Left hindlimb (tissue), 1 donor: ENCODE data around the gene ACTR1B.
"Not testable (repeated sequence)": the region's sequence is repeated elsewhere in the genome, so short reads cannot be mapped to it uniquely, and the experiment has no call there.

Experiments used
- DNase-seq: peaks from one replicate; pipeline ENCODE4 v3.0.0-alpha.2; 2018

ACTR1B gene

DNA sequence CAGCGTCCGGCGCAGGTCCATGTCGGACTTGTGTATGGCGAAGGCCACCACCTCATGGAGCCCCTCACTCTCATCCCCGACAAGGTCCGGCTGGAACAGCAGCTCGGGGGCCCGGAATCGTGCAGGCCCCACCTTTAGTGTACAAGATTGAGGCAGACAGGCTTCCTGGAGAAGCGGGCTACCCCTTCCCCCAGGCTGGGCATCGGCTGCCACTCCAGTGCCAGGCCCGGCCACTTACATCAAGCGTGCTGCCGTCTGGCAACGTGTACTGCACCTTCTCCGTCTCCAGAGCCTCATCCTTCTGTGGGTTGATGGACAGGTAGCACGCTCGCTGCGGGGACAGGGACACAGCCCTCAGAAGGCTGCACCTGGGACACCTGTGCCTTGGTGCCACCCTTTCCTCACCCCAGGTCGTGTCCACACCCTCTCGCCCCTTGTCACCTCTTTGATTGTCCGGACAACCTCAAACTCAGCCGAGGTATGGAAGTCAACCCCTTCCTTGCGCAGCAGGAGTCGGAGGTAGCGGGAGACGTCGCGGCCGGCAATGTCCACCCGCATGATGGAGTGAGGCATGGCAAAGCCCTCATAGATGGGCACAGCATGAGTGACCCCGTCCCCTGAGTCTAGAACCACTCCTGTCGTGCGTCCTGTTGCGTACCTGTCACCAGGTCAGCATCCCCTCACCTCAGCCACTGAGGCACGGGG is 5.7 kb downstream of the ACTR1B start:
- no peak for DNase-seq

DNA sequence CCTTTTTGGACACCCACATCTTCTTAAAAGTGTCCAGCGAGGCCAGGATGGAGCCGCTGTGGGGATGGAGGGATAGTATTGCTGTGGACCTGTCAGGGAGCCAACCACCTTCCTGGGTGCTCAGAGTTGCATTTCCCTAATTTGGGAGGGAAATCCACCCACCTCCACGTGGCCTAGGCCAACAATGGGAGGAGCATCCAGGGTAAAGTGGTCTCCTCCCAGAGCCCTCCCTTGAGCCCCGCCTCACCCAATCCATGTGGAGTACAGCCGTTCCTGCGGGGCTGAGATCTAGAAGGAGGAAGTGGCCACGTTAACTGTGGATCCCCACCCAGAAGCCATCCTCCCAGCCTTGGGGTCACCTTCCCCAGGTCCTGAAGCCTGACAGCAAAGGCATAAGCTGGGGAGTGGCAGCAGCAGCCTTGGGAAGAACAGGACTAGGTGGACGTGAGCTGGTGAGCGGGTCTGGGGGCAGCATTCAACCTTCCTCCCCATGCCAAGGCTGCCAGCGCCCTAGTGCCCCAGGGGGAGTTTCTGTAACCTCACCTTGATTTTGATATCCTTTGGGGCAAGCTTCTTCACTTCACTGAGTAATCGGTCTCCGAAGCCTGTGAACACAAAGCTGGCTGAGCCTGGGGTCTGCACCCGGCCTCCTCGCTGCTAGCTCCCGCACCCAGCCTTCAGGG is 6.8 kb downstream of the ACTR1B start:
- no peak for DNase-seq

DNA sequence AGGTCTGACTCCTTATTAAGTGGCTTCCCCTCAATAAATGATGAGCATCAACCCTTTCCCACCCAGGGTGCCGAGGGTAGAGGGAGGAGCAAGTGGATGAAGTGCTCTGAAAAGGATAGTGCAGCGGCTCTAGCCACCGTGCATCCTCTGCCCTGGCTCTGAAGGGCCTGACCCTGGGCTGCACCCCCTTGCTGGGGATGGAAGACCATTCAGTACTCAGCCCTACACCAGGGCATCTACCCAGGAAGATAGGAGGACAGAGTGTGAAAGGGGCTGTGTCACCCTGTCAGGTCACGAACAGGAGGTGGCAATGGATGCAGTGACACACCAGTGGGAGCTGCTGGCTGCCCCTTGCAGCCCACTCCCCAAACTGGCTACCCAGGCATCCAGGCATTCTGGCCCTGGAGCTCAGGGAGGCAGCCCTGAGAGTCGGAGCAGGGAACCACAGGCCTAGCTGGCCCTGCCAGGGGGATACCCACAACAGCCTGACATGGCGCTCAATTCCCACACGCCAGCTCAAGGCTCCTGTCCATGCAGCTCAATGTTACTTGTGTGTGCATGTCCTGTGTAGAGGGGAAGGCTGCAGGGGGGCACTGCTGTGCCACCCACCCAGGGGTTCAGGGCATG is 7.6 kb downstream of the ACTR1B start:
- DNase-seq, result no peak

DNA sequence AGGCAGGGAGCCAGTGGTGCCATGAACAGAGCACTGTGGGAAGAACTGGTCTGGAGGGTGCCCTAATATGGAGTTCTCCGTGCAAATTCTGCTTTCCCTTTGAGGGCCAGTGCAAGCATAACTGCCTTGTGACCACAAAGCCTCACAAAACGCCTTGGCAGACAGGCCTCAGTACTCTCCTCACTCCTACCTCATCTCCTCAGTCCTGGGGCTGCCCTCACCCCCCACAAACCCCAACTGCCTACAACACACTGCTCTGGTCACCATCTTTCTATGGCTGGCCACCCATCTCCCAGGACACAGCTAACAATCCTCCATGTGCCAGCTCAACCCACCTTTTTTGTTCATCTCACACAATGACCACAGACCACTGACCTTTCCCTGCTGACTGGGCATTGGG is 9.1 kb downstream of the ACTR1B start:
- DNase-seq, result no peak

DNA sequence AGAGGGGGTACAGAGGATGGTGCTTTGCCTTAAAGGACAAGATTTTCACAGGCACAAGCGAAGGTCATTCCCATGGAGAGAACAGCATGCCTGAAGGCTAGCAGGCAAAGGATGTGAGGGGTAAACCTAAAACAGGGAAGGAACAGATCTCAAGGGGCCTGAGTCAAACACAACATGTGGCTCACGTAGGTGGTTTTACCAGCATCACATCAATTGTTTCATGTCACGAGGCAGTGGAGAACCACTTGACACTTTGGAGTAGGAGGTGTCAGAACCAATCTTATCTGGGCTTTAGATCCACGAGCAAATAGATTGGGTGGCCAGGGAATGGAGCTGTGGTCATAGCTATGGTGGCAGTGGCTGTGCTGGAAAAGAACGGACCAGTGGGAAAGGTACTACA is 9.5 kb downstream of the ACTR1B start:
- DNase-seq, result no peak

DNA sequence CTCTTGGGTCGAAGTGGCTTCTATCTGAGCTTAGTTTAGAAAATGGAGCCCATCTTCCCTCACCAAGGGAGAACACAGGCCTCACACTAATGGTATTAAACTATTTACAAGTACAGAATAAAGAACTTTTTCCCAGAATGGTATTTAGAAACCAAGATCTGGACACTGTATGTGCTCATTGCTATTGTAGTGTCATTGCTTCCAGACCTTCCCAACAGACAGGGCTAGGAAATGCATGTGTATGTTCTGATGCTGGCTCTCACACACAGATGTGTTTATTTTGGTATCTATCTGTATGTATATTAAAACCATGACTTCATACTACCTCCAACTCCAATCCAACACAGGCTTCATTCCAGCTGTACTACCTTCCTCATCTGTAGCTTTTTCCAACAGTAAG is 10.0 kb downstream of the ACTR1B start:
- DNase-seq, result no peak

DNA sequence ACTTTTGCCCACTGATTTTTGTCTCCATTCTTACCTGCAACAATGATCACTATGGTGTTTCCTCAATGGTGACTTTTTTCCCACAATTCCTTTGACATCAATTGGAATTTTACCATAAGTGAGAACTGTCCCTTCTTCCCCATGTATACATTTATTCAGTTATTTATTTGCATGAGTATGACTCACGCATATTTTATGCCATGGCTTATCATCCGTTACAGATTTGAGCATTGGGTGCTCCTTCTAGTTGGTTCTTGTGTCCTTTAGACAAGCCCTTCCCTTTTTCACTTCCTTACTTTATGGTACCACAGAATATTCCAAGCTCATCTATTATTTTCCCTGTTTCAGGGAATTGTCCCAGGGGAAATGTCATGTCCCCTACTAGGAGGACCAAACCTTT is 10.4 kb downstream of the ACTR1B start:
- DNase-seq, result no peak

DNA sequence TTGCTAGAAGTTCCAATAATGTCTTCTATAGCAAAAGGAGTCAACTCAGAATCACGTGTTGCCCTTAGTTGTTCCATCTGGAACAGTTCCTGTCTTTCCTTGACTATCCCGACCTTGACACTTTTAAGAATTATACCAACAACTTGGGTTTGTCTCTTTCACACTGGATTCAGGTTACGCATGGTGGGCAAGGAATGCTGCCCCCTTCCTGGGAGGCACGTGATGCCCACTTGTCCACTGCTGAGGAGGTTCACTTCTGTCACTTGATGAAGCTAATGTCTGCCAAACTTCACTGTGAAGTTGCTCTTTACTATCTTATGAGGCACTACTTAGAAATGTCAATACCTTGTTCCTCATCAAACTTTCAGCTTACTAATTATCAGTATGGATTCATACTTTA is 12.7 kb downstream of the ACTR1B start:
- no peak for DNase-seq

DNA sequence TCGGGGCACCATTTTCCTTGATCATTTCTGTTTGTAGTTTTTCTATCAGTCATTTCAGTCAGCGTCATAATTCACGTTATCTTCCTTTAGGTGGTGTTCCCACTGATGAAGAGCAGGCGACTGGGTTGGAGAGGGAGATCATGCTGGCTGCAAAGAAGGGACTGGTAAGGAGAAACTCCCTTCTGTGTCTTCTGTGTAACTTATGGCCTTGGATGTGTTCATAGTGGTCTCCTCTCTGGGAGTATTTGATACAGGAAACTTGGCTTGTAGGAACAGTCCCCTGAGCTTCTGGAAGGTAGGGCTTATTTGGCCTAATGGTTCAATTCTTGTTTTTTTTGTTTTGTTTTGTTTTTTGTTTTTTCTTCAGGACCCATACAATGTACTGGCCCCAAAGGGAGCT is 16.9 kb downstream of the ACTR1B start:
- no peak for DNase-seq

DNA sequence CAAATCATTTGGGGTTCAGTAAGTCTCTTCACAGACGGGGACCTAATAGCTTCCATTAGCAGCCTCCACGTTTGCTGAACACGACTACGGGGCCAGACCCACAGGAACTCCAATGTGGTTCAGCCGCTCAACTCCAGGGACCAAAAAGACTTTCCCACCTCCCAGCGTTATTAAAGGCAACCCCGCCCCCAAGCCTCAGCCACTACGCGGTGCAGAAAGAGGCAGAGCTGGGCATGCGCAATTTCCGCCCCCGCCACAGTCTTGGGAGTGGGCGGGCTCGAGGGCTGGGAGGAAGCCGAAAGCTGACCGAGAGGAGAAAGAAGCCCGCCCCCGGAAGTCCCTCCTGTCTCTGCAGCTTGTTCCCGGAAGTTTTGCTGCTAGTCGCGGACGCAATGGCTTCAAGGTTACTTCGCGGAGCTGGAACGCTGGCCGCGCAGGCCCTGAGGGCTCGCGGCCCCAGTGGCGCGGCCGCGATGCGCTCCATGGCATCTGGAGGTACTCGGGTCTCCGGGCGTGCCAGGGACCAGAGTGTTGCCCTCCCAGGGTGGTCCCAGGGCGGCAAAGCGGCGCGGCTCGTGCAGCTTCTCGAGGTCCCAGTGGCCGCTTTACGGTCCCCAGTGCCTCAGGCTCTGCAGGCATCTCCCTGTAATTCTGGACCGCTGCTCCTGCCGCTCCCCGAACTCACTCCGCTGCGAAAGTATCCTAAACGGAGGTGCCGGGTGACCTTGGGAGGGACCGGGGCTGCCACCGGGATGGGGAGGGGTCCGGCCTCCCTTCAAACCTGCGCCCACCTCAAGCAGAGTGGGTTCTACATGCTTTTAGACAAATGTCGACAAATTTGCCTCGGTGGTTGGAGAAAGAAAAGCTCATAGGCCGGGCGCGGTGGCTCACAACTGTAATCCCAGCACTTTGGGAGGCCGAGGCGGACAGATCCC is 17.9 kb downstream of the ACTR1B start, which contains the start of gene COX5B:
Gene COX5B (plus strand): TSS at position 368 of the 935 bp plus-strand sequence. CDS start 25 bp downstream, at position 393.
- DNase-seq, result peak; percentile 99

DNA sequence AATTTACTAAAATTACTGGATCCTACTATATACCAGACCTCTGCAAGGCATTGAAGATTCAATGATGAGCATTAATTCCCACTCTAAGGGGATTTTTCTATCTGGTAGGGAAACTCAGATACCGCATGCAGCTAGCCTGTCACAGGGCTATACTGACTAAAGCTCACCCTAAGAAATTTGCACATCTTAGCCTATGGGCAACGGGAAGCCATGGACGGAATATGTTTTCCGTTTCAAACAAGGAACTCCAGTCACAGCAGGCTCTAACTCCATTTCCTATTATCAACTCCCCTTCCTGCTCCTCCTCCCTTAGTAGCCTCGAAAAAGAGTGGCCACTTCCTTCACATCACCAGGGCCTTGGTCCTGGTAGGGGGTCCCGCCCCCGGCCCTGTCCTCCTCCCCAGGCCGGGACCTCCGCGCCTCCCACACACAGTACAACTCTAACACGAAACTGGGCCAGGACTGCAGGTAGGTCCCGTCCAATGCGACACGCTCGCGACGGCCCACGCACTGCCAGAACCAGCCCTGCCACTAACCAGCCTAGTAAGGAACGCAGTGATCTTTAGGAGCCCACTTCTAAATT is 18.6 kb downstream of the ACTR1B start:
- DNase-seq, result no peak

DNA sequence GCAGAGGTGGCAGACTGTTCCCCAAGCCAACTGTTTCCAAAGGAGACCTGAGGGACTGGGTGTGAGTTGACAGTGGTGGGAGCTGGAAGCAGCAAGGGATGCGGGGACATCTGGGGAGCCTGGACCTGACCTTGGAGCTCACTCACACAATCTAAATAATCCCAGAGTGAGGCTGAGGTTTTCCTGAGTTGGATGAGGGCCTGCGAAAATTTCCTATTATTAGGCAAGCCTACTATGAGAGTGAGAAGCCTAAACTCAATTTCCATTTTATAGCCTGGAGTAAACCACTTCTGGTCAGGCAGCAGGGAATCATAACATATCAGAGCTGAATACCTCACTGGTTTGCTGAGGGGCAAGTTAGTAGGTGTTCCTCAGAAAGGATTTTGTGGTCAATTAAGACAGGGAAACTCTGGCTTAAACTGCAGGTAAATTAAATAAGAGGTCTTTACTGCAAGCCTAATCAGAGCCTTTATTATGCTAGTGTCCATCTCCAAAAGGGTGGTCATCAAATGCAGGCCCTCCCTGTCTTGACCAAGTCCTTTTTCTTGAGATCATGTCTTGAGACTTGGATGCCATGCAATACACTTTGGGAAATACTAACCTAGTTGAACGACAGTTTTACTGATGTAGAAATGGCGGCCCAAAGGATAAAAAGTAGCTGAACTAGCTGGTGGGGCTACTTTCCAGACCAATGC is 19.7 kb downstream of the ACTR1B start:
- DNase-seq, result no peak

DNA sequence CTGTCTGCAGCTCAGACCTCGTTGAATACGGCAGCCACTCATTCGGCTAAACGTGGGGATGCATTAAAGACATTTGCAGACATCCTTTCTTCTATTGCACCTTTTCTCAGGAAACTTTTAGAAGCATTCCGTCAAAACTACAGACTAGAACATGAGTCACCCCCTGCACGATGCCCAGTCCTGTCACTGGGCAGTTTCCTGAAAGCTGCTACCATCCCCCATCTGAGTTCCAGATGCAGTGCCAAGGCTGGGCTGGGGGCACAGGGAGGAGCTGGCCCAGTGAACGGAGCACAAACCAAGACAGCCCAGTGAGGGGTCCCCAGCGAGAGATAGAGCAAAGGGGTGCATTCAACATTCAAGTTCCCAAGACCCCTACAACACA is 37.8 kb downstream of the ACTR1B start:
- DNase-seq, result not testable (repeated sequence)

DNA sequence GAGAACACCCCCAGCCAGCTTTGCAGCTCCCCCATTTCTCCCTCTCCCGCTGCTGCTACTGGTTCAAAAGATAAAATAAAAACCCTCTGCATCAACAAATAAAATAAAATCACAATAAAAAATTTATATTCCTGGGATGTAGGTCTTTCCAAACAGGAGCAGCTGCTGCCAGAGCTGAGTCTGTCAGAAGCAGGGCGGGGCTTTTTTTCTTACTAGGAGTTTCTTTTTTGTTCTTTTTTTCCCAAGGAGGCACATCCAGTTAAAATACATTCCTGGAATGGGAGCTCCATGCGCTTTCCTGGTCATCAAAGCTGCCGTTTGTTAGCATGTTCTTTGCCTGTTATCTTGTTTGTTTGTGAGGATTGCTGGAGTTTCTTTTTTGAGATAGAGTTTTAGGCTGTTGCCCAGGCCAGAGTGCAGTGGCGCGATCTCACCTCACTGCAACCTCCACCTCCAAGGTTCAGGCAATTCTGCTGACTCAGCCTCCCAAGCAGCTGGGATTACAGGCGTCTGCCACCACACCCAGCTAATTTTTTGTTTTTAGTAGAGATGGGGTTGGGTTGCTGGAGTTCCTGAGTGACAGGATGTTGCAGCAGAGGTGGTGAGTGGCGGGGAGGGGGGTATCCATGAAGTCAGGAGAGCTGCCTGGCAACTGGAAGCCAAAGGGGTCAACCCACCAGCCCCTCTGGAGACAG is 38.3 kb downstream of the ACTR1B start:
- DNase-seq, result not testable (repeated sequence)

DNA sequence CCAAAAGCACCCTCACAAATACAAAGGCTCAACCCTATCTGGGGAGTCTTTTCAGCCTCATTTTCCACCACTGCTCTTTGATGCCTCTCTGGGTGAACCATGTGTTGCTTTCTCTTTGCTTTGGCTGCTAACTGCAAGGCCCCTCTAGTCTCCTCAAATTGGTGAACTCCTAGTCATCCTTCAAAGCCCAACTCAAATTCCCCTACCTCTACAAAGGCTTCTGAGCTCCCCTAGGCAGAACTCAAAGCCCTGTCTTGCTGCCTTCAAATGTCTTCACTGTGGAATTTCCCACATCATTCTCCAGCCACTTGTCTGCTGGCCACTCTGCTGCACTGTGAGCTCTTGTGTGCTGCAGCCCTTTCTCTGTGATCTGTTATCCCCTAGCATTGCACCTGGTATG is 40.9 kb downstream of the ACTR1B start:
- not testable (repeated sequence) for DNase-seq

DNA sequence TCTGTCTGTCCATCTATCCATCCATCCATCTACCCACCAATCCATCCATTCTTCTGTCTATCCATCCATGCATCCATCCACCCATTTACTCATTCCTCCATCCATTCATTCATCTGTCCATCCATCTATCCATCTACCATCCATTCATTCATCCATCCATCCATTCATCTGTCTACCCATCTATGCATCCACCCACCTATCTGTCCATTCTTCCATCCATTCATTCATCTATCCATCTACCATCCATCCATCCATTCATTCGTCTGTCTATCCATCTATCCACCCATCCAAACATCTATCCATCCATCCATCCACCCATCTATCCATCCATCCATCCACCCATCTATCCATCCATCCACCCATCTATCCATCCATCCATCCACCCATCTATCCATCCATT is 43.4 kb downstream of the ACTR1B start:
- DNase-seq, result not testable (repeated sequence)

DNA sequence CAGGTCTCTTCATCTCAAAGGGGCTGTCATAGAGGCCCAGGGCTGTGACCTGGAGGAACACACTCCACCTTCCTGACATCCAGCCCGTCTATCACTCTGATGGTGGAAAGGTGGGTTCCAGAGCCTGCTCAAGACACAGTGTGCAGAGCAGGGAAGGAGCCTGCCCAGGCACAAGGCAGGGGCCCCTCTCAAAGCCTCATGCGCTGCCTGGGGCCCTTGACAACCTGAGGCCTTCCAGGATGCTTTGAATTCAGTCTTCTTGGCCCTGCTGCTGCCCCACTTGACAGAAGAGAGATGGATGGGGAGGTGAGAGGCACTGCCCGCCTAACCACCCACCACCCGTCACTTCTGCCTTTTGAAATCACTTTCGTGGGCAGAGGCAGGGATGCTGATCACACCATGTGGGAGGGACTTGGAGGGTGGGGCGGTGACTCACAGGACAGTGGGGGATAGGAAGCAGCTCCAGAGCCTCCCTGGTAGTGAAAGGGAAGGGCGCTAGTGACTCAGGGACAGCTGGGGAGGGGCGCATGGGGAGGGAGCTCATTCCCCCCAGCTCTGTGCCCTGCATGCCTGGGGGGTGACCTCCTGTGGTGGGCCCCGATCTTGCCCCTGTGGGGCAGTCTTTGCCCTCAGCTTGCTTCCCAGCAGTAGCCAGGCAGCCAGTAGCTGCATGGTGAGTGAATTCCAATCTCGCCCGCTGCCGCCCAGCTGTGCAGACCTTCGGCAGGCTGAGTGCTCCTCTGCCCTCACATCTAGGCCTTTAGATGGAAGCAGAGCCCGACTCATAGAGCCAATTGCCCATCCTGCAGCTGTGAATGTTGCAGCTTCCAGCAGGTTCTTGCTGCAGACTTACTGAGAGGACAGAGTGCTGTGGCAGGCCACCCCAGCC is 44.7 kb downstream of the ACTR1B start:
- not testable (repeated sequence) for DNase-seq

DNA sequence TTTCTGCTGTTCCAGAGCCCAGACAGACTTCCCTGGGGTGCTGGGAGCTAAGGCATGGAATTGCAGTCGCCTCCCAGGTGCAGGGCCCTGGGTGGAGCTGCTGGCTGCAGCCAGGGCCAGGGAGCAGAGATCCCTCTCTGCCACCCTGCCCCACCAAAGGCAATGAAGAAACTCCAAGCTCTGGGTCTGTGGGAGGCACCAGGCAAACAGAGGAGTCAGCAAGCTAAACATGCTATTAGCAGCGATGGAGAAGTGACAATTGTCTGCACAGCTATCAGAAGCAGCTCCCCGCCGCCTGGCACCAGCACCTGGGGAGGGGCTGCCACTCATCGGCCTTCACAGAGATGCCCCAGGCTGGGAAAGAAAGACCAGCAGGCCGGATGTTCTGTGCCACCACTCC is 45.9 kb downstream of the ACTR1B start:
- DNase-seq, result no peak

DNA sequence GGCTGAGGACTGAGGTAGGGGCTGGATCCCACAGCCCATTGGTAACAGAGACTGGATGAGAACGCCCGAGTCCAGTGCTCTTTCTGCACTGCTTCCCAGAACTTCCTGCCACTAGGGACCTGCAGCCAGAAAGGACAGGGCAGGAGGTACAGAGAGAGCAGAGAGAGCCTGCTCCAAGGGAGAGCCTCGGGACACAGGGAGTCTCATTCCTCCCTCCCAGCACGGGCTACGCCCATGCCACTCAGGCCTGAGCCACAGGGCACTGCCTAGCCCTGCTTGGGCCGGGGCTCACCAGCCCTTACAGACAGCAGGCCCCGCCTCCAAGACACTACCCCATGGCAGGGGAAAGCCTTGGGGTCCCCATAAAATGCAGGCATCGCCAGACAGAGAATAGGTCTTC is 48.1 kb downstream of the ACTR1B start:
- DNase-seq, result not testable (repeated sequence)

DNA sequence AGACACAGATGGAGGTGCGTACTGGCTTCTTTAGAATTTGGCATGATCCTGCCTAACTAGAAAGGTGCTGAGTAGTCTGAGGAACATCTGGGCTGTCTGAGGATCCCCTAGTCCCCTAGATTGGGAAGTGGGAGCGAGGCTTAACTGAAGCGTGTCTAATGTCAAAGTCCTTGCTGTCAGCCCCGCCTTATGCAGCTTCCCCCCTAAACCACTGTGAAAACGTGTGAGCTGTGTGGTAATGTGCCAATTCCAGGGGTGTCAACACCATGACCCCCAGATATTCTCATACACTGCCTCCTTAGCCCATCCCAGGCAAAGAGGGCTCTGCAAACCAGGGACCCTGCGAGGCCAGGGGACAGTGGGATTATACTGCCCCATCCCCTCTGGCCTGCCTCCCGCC is 51.9 kb downstream of the ACTR1B start:
- DNase-seq, result not testable (repeated sequence)
